GM19239 (cell line): ENCODE data around the gene SRMS.

Experiments used
- DNase-seq: peaks from one replicate; pipeline ENCODE4 v3.0.0; 2011; ENCODE audit warnings: low spot score; ENCODE audit not compliant: insufficient read length
- FAIRE-seq: peaks from 2 replicates; lab custom pipeline; 2011; peaks lifted over from hg19 to GRCh38; lab: Jason Lieb, UNC

SRMS gene

DNA sequence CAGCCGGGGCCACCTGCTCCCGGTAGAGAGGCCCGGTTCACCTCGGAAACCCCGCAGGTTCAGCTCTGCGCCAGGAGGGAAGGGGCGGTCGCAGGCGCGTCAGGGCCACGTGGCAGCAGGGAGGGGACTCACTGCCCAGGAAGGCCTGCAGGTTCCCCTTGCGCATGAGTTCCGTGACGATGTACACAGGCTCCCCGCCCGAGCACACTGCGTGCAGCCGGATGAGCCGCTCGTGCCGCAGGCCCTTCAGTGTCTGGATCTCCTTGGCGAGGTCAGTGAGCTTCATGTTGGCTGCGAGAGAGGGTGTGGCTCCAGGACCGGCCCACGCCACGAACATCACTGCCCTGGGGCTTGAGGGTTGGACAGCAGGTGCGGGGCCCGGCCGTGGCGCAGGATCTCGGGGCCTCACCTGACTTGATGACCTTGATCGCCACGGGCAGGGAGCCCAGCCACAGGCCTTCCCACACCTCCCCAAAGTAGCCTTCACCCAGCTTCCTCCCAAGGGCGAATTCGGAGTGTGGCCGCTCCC lies 5.5 kb downstream of the SRMS start:
- FAIRE-seq (no peak), DNase-seq (no peak)

DNA sequence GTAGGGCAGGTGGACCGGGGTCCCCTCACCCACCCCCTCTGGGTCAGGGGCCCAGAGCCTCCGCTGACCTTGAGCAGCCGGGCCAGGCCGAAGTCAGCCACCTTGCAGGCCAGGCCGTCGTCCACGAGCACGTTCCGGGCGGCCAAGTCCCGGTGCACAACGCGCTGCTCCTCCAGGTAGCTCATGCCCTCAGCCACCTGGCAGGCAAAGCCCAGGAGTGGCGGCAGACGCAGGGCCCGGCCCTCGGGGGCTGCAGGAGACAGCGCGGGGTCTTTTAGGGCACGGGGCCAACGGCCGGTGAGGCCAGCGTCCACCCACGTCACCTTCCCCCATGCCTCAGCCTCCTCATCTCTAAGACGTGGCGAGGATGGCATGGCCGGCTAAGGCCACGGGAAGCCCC lies 6.2 kb downstream of the SRMS start:
- no peak for FAIRE-seq
- DNase-seq: no peak

DNA sequence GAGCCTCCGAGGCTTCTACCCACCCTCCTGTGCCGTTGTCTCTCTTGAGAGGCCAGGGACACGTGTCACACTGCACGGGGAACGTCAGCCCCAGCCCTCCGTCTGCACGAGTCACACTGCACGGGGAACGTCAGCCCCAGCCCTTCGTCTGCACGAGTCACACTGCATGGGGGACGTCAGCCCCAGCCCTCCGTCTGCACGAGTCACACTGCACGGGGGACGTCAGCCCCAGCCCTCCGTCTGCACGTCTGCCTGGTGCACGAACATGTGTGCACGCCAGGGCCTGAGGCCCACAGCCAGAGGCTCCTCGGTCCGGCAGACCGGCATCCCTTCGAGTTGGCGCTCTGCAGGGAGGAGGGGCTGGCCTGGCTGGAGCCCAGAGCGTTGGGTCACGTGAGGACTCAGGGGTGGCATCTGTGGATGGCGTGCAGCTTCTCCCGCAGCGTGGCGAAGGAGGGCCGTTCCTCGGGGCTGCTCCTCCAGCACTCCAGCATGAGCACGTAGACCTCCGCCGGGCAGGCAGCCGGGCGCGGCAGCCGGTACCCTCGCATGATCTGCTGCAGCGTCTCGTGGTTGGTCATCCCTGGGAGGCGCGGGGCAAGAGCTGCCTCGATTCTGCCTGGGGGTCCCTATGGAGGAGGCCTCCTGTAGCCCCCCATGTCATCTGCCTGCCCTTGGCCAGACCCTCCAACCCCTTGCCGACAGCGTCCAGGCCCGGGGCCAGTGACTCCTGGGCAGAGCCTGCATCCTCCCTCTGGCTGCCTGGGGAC lies 6.9 kb downstream of the SRMS start:
- DNase-seq (no peak), FAIRE-seq (no peak)

DNA sequence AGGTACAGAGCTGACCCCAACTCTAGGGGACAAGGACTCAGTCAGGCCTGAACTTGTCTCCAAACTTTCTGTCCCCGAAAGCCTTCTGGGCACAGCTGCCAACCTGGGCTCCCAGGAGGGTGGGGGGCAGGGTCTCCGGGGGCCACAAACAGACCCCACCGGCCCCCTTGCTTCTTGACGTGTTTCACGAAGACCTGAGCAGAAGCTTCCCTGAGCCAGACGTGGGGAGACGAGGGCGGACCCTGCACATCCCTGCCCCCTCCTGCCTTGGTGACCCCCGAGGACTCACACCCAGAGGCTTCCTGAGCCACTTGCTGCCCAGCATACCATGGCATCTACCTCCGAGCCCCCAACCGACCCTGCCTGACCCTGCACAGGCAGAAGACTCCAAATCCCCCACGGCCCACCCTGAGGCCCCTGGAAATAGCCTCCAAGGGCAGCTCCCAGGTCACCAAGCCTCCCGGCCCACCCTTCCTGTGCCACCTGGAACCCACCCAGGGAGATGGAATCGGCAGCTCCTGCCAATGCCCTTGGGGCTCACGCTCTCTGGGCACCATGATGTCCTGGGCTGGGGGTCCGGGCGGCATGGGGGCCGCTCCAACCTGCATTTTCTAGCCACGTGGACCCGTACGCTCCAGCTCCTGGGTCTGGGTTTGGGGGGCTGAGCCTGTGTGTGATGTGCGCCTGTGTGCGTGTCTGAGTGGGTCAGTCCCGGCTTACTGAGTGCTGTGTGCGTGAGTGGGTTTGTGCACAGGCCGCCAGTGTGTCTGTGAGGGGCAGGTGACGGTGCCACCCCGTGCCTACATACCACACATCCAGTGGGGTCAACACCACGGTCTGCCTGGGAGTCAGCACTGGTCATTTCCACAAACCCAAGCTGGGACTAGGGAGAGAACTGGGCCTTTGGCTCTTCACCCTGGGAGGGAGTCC lies 7.8 kb downstream of the SRMS start:
- DNase-seq (no peak), FAIRE-seq (no peak)

DNA sequence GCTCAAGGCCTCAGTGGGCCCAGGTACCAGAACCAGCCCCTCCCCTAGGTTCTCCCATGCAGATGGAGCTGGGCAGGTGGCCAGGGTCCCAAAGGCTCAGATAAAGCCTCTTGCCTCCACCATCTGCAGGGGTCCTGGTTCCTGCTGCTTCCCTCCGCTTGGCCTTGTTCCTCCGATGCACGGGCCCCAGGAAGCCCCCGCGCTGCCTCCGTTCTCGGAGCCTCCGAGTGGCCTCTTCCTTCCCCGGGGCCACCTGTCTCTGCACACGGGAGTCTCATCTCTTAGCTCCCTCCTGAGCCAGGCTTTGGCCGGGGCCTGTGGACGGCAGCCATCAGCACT lies 8.5 kb downstream of the SRMS start:
- FAIRE-seq (no peak), DNase-seq (no peak)

DNA sequence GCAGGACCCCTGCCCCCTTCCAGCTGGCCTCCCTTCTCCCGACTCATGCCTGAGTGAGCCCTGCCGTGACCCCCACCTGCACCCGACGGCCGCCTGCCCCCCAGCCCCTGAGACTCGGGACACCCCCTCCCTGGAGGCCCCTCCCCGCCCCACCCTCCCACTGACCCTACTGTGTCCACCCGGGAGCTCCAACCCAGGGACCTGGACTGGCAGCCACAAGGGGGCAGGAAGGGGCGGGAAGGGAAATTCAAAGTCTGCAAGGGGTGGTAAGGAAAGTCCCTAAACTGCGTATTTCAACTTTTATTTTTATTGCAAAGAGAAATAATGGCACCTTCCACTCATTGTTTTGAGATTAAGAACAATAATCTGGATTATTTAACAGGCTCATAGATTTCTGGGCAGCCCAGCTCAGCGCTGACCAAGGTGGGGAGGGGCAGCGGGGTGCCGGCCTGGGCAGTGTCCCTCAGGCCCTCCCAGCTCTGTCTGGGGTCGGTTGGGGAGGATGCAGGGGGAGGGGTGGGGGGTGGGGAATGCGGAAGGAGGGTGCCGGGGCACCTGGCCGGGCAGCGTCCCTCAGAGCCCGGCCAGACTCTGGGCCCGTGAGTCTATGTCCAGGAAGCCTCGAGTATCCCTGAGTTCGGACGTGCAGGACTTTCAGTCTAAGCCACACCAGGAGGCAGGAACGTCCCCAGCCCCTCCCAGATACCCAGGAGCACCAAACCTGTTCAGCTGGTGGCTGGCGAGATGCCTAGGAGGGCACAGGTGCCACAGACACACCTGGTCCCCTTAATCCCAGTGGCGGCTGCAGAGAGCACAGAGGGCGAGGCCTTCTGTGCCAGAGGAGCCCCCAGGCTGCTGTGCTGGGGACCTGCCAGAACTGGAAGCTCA lies 9.1 kb downstream of the SRMS start:
- no peak for FAIRE-seq
- no peak for DNase-seq

DNA sequence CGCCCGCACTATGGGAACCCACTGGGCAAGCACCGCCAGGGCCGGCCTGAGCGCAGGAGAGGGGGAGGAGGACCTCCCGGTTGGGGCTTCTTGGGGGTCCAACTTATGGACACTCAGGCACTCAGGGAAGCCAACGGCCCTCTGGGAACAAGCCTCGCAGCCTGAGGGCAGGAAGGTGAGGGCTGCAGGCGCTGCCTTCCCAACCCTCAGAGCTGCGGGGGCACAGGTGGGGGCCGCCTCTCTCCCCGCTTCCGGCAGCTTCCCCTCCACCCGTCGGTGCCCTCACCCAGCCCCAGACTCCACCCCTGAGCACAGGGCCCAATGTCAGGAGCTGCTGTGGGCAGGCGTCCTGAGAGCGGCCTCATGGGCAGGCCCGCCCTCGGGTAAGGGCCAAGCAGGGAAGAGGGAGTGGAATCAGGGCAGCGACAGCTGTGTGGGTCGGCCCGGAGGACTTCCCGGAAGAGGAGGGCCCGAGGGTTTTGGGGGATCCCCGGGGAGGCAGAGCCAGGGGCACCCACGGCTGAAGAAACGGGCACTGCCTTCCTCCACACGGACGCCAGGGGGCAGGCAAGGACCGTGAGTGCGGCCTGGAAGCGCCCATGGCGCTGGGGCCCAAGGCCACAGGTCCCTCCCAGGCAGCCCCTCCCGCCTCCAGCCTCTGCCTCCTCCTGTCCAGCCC lies 9.9 kb downstream of the SRMS start:
- peak; percentile 98 for FAIRE-seq
- DNase-seq: peak; percentile 100

DNA sequence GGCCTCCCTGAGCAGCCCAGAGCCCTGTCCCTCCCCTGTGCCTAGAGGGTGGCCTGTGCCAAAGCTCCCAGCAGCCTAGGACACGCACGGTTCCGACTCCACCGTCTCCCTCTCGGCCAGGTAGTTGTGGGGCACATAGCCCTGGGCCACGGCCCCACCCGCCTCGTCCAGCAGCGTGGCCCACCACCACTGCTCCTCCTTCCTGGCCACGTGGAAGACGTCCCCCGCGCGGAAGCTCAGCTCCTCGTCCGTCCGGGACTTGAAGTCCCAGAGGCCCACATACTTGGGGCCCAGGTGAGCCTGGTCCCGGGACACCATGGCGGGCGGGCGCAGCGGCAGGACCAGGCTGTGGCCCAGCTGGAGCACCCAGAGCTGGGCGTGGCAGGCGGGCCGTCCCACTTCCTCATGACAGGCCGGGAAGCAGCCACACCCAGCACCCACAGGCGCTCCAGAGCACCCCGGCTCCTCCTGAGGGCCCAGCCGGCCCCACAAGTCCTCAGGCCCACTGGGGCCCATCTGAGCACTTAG lies 10.5 kb downstream of the SRMS start, which contains the start of gene PTK6:
Gene PTK6, minus strand, starts transcription at position 380 of the 528 bp plus-strand sequence. Its CDS starts 62 bp downstream, at position 318.
- DNase-seq (peak; percentile 77), FAIRE-seq (no peak)

DNA sequence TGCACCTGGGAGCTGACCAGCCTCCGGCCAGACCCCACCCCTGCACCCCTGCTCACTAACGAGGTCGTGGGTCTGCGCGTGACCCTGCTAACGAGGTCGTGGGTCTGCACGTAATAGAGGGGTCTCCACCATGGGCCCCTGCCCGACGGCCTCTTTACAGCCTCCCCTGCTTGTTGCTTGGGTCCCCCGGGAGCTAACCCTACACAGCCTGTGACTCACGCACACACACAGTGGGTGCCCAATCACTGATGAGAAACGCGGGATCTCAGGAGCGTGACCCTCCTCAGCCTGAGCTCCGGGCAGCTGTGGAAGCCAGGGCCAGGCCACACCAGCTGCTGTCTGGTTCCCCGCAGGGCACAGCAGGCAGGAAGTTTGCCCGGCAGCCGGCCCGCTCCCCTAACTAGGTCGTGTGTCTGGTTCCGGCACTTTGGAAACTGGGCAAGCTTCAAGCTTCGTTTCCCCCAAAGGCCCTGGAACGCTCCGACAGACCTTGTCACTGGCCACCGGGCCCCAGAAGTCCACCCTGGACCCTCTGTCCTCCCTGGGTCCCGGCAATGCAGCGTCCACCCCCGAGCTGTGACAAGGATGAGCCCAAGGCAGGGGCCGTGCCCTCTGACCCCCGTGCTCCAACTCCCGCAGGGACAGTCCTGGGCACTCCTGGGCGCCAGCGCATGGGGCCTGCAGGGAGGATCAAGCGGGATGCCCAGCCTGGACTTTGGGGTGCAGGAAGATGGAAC lies 11.1 kb downstream of the SRMS start:
- DNase-seq: no peak
- no peak for FAIRE-seq

DNA sequence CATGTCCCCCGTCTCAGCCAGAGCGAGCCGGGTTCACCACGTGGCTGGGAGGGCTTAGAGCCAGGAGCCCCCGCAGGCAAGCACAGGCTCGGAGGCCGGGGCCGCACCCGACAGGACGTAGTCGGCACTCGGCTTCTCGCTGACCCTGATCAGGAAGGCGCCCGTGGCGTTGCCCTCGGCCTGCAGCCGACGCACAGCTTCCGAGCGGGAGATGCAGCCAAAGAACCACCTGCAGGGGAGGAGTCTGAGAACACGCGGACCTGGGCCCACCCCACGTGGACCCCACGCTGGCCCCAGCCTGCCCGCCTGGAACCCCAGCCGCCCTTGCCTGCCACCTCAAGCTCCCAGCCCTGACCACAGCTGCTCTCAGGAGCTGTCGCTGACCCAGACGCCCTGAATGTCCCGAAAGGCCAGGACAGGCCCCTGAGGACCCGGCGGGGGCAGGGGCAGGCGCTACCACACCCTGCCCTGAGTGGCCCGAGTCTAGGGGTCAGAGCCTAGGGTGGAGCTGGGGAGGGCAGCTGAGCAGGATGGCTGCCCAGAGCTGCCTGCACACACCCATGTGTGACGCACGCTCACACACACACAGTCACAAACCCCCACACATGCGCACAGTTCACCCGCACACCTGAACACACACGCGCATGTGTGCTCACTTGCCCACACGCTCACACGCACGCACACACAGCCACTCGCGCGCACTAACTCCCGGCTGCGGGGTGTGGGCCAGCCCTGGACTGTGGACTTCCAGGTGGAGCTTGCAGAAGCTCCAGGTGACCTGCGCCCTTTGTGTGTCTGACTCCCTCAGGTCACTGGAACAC lies 12.5 kb downstream of the SRMS start:
- no peak for DNase-seq
- FAIRE-seq: no peak

DNA sequence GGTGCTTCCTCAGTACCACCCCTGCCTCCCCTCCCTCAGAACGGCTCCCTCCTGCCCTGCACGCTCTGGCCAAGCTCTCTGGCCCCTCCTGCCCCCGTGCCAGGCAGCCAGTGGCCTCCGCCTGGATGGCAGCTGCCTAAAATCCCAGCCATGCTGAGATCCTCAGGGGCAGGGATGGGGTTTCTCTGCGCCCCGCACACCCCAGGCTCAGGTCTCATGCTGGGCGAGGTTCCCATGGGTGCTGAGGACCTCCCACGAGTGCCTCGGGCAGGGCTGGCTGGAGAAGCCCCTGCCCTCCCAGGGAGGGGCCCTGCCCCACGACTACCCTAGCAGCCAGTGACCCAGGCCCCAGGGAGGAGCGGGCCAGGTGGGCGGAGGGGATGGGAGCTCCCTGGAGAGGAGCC lies 13.1 kb downstream of the SRMS start:
- no peak for FAIRE-seq
- DNase-seq: no peak

DNA sequence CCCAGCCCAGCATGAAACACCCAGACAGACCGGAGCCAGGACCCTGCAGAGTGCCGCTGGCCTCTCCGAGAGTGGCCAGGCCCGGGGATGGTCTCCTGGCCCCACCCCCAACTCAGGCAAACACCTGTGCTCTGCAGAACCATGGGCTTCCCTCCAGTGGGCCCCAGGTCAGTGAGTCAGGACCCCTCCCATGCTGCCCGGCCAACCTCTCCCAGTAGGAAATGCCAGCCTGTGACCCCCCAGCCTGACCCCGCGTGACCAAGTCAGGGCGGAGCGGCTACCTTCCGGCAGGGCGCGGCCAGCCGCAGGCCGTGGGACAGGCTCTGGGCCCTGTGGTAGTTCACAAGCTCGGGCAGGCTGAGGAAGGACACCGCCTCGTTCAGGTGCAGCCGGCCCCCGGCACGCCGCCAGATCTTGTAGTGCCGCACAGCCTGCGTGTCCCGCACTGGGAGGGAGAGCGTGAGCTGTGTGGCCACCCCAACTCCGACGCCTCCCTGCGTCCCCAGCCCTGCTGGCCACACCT lies 13.6 kb downstream of the SRMS start:
- DNase-seq: no peak
- FAIRE-seq: no peak

DNA sequence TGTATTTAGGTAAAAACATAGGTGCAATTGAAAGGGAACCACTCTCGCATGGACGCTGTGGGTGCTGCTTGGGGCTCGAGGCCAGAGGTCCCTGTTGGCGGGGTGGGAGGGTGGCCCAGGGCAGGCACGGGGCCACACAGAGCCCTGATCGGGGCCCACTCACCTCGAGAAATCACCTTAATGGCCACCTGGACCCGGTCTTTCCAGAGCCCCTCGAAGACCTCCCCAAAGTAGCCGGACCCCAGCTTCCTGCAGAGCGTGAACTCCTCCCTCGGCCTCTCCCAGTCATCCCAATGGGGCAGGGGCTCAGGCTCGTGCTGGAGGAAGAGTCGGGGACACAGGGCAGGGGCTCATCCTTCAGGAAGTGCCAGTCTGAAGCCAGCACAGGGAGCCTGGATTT lies 14.2 kb downstream of the SRMS start:
- FAIRE-seq (no peak), DNase-seq (no peak)

DNA sequence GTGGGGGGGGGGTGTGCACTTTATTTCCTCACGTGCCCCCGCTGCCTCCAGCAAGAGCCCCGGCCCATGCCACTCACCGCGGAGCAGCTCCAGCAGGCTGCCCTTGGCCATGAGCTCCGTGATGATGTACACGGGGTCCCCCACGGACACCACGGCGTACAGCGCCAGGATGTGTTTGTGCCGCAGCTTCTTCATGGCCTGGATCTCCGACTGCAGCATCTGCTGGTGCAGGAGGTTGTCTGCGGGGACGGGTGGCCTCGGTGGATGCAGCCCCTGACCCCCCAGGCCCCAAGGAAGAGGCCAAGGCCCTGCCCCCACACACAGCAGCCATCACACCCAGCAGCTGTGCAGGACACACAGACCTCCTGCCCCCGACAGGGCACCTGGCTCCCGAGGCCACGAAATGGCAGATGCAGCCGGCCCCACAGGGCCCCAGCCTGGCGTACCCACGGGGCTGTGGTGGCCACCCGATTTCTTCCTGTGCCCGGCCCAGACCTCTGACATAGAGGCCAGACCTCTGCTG lies 15.0 kb downstream of the SRMS start:
- no peak for DNase-seq
- FAIRE-seq: no peak

DNA sequence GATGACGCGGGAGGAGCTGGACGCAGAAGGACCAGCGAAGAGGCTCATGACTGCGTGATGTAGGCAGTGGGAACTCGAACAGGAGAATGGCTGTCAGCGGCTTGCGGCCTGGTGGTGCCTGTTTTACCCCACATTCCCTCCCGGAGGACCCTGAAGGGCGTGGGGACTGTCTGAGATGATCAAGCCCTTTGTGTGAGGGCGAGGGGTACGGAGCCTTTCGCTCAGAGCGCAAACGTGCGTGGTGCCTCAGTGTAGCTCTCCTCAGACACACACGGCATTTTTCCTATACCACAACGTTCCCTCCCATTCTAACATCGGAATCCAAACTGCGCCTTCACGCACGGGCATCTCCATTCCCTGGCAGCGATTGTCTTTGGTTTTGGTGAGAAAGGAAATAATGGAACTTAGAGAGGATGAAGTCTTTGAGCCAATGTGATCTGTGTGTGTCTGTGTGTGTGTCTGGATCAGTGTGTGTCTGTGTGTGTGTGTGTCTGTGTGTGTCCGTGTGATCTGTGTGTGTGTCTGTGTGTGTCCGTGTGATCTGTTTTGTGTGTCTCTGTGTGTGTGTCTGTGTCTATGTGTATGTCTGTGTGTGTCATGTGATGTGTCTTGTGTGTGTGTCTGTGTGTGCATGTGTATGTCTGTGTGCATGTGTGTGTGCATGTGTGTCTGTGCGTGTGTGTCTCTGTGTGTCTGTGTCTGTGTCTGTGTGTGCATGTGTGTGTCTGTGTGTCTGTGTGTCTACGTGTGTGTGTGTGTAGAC lies 15.7 kb downstream of the SRMS start:
- FAIRE-seq (no peak), DNase-seq (no peak)

DNA sequence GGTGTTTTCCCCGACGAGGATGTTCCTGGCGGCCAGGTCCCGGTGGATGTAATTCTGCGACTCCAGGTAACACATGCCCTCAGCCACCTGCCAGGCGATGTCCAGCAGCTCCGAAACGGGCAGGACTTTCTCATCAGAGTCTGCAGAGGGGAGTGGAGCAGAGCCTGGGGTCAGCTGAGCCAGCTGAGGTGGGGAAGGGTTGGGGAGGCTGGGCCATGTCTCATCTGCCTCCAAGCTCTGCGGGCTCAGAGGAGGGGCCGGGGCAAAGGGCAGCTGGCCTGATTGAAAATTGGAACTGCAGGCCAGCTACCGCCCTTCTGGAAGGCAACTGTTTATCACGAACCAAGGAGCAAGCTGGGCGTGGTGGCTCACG lies 16.8 kb downstream of the SRMS start:
- DNase-seq: no peak
- no peak for FAIRE-seq
